Liver (tissue), 3 donors: ENCODE measurements around the gene SRGAP1.

ENCODE experiments used
- CTCF ChIP-seq: fragments of 150-350 bp; IDR thresholded peaks from 2 replicates; pipeline ENCODE4 v1.5.1; 2017; ENCODE audit warnings: improper control_type of control experiment, low read depth, low read length; ENCODE audit not compliant: missing input control
- JUND ChIP-seq, 2 donors: IDR thresholded peaks; 2 replicates each; pipeline ENCODE4 v1.6.1; 2016; ENCODE audit warnings: antibody characterized with exemption in 2 of 2
- TF ChIP-seq, protein P1 (sequence below): IDR thresholded peaks from 2 replicates; pipeline ENCODE4 v1.6.1; 2016; ENCODE audit warnings: antibody characterized with exemption, mild to moderate bottlenecking
- donor health status: healthy.
- donor health status: healthy.

- TF ChIP-seq JUND (IDR thresholded peaks at IDR 0.05), result no peak
- no peak for TF ChIP-seq CTCF
- TF ChIP-seq, protein P1, sequence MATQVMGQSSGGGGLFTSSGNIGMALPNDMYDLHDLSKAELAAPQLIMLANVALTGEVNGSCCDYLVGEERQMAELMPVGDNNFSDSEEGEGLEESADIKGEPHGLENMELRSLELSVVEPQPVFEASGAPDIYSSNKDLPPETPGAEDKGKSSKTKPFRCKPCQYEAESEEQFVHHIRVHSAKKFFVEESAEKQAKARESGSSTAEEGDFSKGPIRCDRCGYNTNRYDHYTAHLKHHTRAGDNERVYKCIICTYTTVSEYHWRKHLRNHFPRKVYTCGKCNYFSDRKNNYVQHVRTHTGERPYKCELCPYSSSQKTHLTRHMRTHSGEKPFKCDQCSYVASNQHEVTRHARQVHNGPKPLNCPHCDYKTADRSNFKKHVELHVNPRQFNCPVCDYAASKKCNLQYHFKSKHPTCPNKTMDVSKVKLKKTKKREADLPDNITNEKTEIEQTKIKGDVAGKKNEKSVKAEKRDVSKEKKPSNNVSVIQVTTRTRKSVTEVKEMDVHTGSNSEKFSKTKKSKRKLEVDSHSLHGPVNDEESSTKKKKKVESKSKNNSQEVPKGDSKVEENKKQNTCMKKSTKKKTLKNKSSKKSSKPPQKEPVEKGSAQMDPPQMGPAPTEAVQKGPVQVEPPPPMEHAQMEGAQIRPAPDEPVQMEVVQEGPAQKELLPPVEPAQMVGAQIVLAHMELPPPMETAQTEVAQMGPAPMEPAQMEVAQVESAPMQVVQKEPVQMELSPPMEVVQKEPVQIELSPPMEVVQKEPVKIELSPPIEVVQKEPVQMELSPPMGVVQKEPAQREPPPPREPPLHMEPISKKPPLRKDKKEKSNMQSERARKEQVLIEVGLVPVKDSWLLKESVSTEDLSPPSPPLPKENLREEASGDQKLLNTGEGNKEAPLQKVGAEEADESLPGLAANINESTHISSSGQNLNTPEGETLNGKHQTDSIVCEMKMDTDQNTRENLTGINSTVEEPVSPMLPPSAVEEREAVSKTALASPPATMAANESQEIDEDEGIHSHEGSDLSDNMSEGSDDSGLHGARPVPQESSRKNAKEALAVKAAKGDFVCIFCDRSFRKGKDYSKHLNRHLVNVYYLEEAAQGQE, result no peak
These were observed 61.0 kb downstream of the SRGAP1 start for GRCh38 chr12:63905544-63905943.
